Stimulated activated CD8-positive, alpha-beta memory T cell treated with anti-CD3 and anti-CD28 coated beads, Interleukin-7, amount 100 ng/mL, for 24 hours (primary cell): Measurements from ENCODE around the gene FICD.
A peak's percentile ranks its signal among the peaks of the same experiment; 100 is the strongest.
"Not testable (repeated sequence)": the region's sequence is repeated elsewhere in the genome, so short reads cannot be mapped to it uniquely, and the experiment has no call there.

Source experiments
- DNase-seq: peaks from one replicate; pipeline ENCODE4 v3.0.0-alpha.2; 2020; ENCODE audit warnings: low read depth

FICD gene

DNA sequence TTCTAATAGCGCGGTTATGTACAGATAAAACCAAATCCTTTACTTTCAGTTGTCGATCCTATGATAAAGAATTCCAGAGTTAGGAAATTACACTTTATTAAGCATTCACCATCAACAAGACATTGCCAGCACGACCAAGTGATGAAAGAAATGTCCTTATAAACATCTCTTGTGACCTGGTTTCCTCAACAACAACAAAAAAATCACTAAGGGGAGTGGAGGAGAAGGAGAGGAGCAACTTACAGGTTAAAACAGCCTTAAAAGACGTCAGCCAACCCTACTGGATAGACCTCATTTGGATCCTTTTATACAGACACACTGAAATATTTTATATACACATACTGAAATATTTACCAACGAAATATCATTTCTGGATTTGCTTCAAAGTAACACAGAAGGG lies 23.1 kb downstream of the FICD start:
- no peak for DNase-seq

DNA sequence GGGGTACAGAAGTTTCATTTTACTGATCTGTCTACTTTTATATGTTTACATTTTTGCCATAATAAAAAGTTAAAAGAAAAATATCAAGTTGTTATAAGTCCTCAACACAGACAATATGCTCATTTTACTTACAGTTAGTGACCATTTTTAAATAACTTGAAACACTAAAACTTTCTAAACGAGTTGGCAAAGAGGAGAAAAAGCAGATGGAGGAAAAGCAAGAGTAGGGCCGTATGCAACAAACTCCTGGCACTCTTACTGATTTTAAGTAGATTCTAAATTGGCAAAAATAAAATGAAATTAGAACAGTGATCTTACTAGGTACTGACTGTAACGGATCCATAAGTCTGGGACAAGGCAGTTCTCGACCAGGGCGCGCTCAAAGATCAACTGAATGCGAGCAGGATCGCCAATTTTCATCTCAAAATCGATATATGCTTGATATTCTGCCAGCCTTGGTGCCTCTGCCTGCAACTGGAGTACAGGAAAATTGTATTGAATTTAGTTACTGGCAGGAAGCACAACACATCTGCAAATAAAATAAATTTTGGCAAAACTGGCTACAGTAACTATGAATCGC lies 23.6 kb downstream of the FICD start:
- DNase-seq, result no peak

DNA sequence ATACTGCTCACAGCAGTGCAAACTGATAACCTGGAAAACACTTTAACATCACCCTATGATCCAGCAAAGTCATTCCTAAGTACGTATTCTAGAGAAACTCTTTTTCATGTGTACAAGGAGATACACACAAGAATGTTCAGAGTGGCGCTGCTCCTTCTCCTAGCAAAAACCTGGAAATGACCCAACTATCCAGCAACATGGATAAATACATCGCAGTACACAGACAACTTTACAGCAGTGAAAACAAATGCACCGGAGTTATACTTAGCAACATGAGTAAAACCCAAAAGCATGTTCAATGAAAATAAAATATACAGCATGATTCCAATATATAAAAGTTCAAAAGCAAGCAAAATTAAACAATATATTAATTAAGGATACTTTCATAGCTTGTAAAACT lies 27.2 kb downstream of the FICD start:
- DNase-seq, result no peak

DNA sequence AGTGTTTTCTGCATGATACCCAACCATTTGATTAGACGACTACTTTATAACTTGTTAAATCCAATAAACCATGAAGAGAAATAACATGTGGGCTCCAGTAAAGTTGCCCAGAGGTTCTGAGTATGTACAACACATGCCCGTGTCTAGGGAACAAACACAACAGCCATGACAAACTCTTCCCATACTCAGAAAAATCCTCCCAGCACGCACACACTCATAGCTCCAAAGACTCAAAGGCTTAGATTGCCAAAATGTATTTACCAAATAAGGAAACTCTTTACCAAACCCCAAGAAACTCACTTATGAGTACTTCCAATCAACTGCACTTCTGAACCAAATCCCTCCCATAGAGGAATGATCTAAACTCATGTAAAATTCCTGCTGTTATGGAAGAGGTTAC lies 28.6 kb downstream of the FICD start:
- DNase-seq, result no peak

DNA sequence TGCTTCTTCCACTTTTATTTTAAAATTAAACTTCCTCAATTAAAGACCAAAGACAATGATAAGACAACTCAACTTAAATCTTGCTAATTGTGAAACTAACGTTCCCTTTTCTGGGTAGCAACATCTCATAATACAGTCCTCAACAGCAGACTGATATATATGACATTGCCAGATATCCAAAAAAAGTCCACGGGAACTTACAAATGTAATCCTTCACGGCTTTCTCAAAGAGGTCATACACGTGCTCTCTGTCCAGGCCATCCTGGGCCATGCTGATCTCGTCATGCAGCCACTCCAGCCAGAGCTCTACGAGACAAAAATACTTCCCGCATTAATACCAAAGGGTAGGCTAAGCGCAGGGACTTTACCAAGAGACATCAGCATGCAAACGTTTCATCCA lies 32.6 kb downstream of the FICD start:
- DNase-seq, result no peak

- no peak for DNase-seq
These were observed 34.0 kb downstream of the FICD start for GRCh38 chr12:108548954-108549521.

DNA sequence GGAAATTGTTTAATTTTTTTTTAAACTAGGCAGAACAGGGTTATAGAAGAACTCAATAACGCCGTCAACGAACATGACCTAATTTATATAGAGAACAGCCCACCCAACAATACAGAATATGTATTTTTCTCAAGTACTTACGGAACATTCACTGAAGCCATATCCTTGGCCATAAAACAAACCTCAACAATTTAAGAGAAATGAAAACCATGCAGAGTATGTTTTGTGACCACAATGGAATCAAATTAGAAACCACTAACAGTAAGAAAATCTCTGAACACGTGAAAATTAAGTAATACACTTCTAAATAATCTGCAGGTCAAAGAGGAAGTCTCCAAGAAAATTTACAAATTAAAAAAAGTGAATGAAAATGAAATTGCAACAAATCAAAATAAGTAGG lies 36.5 kb downstream of the FICD start:
- no peak for DNase-seq

DNA sequence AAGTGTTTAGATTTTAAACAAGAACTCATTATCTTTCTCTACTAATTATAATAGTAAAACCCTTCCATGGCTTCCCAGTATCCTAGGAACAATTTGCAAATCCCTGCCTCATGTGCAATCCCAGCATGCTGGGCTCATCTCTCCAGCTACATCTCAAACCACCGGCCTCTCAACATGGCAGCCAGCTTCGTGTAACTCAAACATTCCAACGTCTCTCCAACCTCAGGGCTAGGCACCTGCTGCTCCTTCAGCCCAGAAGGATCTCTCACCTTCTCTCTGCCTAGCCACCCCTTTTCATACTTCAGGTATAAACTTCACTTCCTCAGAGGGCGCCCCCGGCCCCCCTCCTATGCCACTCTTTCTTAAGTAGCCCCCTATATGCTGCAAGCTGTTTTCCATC lies 38.7 kb downstream of the FICD start:
- no peak for DNase-seq

GRCh38 chr12:108555383-108555782 lies 40.3 kb downstream of the FICD start:
- not testable (repeated sequence) for DNase-seq

GRCh38 chr12:108559007-108559655 lies 44.1 kb downstream of the FICD start:
- DNase-seq, result no peak

DNA sequence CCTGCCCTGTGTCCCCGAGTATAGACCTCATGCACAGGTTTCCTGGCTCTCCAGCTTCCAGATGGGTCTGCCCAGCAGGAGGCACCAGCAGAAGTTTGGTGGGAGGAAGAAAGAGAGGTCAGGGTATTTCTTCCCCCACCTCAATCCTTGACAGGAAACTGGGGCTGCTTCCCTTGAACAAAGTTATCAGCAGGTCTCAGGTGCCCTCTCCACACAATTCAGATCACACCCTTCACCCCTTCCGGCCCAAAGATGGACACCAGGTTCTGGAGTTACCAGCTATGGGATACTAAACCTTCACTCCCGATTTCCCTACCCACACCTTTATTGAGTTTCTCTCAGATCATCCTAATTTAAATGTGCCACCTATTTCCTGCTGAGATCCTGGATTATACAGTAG lies 44.7 kb downstream of the FICD start:
- DNase-seq, result no peak

DNA sequence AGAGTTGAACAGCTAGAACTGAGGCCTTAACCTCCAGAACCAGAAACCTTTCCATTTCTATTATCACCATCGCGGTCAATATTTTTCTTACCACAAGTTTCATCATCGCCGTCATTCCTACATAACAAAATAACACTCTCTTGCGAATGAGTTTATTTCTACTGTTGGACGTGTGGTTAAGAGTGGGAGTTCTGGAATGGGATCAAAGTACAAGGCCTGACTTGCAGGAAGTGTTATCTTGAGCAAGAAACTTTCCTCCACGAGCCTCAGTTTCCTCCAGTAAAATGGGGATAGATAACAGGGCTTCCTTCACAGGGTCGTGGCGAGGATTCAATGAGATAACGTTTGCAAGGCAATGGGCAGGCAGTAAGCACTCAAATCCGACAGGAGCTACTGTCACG lies 45.2 kb downstream of the FICD start:
- DNase-seq, result no peak

DNA sequence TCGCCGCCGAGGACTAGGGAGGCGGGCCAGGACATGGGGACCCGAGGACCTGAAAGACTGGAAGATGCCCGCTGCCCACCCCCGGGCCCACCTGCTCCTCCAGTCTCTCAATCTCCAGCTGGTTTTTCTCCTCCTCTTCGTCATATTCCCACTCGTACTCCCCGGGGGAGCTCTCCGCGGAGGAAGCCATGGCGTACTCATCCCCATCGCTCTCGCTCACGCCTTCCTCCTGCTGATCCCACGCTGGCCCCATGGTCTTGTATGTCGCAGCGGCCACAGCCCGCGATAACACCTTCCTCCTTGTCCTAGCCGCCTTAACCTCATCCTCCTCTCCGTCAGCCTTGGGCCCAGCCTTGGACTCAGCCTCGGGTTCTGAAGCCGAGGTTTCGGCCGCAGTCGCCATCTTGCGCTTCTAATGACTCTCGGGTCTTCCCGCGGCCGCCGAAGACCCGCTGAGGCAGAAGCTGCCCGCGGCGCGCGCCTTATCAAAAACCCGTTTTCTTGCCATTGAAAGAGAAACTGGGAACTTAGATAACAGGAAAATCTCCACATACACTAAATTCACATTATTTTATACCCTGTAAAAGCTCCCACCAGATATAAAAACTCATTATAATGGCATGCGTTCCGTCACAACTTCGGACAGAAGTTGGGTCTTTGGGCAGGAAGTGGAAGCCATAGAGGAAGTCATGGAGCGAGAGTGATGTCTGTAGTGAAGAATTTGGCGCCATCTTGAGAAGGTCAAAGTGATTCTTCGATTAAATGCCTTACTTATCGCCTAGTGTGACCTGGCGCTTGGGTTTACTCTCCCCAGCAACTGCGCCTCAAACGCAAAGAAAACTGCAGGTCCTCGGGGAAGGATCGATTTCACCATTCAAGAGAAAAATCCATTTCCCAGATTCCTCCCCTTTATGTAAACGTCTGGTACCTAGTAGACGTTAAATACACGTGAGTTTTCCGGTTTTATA lies 46.0 kb downstream of the FICD start, which contains the start of gene SART3:
SART3 (minus strand) TSS at position 422 of the 968 bp plus-strand sequence; CDS start at position 403, 19 bp downstream.
- DNase-seq, result peak; percentile 56

GRCh38 chr12:108561852-108562347 lies 46.8 kb downstream of the FICD start:
- no peak for DNase-seq

GRCh38 chr12:108562348-108563135 lies 47.5 kb downstream of the FICD start, which contains the start of gene ISCU:
TSS of gene ISCU (plus strand) at chr12:108562596. CDS start at chr12:108562623, 27 bp downstream.
- DNase-seq, result peak; percentile 98

GRCh38 chr12:108563136-108563803 lies 48.2 kb downstream of the FICD start:
- peak; percentile 71 for DNase-seq

DNA sequence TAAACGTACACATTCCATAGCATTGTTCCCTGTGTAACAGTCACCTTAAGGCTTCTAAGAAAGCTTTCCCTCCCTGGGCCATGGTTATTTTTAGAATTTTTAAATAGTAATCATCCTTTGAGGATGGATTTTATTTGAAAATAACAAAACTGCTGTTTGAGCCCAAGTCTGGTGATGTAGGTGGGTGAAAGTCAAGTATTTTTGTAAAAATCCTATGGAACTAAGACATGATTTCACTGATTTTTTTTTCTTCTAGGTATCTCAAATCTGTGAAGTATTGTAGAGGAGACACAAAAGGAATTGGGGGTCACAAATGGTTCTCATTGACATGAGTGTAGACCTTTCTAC lies 48.7 kb downstream of the FICD start:
- no peak for DNase-seq

GRCh38 chr12:108564724-108565123 lies 49.6 kb downstream of the FICD start:
- no peak for DNase-seq

DNA sequence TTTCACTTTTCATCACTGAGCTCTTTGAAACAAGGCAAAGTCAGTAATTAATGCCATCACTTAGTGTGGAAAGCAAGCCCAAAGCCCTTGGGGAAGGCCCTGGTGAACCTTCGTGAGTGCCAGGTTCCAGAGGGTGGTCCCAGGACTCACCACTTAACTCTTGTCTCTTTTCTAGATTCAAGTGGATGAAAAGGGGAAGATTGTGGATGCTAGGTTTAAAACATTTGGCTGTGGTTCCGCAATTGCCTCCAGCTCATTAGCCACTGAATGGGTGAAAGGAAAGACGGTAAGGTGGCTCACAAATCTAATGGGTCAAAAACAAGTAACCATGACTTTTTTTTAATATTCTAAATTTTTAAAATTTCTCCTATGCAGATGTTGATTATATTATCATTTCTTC lies 50.1 kb downstream of the FICD start:
- DNase-seq, result no peak

DNA sequence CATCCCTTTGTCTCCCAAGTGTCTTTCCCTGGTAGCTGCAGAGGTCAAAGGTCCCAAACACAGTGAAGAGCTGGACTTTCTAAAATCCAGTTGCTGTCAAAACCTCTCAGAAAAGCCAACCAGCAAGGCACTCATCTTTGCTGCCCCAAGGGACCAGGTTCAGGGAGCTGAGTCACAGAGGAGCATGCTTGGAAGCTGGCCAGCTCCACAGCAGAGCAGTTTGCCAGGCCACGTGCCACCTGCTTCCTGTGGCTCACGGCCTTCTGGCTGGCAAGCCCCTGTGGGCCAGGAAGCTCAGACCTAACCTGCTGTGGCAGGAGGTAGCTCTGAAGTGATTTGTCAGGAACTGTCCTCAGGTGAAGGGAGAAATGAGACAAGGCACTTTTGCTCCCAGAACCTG lies 50.9 kb downstream of the FICD start:
- no peak for DNase-seq

DNA sequence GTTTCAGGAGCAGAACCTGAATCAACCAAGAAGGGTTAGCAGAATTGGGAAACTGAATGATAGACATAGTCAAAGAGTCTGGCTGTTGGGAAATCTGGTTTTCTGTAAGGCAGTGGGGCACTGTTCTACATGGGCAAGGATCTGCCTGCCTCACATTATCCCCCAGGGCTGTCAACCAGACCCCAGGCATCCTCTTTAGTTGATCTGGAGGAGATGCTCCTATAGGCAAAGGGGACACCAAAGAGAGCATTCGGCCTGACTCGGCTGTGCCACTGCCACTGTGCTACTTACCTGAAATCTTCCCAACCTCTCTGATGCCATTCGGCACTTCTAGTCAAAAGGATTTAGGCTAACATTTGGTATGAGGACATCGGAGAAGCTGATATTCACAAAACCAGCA lies 51.4 kb downstream of the FICD start:
- DNase-seq, result no peak
